ENCODE data around the gene UVSSA.

The UVSSA gene

DNA sequence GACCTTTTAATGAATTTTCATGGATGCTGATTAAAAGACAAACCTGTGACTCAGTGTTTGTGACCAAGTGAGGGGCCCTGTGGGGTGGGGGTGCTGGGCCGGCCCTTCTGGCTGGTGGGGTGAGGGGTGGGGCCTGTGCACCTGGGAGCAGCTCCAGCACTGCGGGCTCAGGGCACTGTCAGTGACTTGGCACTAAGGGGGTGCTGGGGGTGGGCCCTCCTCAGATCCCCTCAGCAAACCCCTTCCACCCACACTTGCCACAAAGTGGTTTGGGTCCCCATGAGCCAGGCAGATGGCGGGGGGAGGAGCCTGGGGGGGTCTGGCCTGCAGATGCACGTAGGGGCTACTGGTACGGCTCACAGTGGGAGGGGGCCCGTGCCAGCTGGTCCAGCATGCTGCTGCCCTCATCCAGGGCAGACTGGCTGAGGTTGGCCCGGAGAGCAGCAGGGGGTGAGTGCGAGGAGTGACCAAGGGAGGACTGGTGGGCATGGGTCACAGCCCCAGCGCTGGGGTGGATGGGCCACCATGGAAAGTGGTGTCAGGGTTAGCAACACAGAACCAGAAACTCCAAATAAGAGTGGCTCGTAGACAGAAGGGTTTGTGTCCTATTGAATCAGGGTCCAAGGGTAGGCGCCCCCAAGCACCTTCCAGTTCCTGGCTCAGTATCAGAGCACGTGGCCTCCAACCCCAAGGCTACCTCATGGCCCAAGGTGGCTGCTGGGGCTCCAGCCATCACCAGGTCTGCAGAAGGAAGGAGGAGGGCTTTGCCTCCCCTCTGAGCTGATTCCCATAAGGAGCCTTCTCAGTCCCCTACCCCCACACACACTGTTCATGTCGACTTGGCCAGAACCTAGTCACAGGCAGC lies 49.2 kb downstream of the UVSSA start:
- DNase-seq (ENCODE audit: low spot score) = no peak

- no peak for DNase-seq (ENCODE audit: low spot score)
Observed at GRCh38 chr4:1396806-1397455, 49.9 kb downstream of the UVSSA start.

GRCh38 chr4:1398681-1399507 lies 51.9 kb downstream of the UVSSA start:
- no peak for DNase-seq (ENCODE audit: low spot score)

DNA sequence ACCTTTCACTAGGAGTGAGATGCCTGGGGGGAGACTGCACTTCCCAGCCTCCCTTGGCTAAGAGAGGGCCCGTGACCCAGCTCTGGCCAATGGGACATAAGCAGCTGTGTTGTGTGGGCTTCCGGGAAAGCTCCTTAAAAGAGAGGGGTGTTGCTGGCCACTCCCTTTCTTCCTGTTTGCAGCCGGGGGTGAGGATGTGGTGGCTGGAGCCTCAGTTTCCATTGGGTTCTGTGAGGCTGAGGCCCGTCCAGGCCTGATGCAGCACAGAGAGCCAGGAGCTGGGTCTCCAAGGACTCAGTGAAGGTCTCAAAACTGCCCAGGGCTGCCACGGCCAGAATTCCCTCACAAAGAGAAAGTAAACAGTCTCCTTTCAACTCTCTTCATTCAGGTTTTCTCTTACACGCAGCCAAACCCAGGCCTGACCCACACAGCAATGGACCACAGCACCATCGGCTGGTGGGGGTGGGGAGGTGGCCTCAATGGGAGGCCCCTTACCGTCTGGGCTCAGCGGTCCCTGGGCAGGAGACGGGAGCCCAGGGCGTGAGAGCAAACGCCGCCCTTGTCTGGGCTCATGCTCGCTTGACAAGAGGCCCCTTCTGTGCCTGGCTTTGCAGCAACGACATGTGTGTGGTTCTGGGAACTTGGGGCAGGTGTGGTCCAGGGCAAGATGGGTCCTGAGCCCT lies 52.6 kb downstream of the UVSSA start:
- no peak for DNase-seq (ENCODE audit: low spot score)

DNA sequence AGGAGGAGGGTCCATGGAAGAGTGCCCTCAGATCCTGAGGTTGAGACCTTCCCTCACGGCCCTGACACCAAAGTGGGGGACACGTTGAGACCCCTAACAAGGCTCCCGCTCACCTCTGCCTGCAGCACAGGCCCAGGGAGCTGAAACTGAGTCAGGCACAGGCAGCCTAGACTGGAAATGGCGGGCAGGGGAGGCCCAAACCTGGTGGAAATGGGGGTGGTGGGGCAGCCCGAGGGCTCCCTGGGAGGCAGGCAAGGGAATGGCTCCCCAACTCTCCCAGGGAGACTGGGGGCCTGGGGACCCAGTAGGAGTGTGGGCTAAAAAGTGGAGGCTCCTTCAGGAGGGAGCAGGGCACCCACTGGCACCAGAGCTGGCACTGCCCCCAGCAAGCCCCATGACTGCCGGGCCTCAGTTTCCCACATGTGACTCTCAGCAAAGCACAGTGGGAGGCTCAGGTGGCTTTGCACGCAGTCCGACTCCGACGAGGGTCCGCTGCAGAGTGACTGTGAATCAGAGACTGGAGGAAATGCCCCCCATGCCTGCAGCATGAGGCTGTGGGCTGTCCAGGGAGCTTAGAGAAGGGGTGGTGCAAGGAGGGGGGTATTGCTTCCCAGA lies 53.3 kb downstream of the UVSSA start:
- DNase-seq (ENCODE audit: low spot score) = no peak

- DNase-seq (ENCODE audit: low spot score) = no peak
Observed at GRCh38 chr4:1400831-1401408, 53.9 kb downstream of the UVSSA start.

GRCh38 chr4:1401409-1402020 lies 54.5 kb downstream of the UVSSA start:
- DNase-seq (ENCODE audit: low spot score) = no peak

DNA sequence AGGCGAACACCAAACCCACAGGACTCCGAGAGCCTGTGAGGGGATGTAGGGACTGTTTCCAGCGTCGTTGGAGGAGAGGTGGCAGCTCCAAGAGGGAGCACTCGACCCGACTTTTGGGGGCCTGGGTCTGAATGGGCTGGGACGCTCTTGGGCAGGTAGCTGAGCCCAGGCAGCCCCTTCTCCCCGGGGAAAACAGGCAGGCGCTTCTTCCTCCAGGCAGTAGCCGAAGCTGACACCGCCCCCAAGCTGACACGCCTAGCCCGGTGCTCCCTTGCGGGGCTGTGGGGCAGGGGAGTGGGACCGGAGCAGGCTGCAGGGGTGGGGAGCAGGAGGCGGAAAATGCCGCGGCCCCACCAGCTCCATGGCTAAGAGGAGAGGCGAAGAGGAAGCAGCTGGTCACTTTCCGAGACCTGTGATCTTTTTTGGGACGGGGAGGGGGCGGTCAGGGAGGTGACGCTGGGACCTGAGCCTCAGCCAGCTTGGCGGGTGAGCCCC lies 55.1 kb downstream of the UVSSA start:
- DNase-seq (ENCODE audit: low spot score) = no peak

DNA sequence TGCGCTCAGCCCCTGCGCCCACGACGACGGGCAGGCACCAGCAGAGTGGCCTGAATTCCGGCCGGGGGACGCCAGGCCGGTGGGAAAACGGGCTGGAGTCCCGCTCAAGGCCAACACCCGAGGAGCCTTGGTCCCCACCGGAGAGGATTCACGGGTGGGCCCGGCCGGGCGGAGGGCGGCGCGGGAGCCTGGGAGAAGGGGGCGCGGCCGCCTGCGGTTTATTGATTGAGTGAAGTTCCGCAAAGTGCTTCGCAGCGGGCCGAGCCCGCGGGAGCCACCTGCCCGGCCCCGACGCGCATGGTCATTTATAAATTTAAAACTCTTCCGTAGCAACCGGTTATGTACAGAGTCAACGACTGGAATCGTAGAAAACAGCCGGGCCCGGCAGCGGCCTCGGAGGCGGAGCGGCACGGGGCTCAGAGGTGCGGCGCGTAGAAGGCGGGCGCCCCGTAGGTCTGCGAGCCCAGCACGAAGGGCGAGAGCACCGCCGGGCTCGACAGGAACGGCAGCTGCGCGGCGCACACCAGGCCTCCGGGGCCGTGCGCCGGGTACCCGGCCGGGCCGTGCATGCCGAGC lies 55.6 kb downstream of the UVSSA start:
- no peak for DNase-seq (ENCODE audit: low spot score)

DNA sequence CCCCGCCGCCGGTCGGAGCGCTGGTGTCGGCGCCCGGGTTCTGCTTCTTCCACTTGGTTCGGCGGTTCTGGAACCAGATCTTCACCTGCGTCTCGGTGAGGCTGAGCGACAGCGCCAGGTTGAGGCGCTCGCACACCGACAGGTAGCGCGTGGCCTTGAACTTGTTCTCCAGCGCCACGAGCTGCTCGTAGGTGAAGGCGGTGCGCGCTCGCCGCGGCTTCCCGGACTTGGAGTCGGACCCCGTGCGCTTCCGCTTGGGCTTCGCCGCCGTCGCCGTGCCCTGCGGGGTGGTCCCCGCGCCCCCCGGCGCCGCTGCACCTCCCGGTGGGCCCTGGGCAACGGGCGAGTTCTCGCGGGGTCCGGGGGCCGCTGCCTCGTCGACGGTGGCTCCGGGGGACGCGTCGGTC lies 56.2 kb downstream of the UVSSA start:
- DNase-seq (ENCODE audit: low spot score) = no peak

GRCh38 chr4:1403591-1404572 lies 56.9 kb downstream of the UVSSA start:
- DNase-seq (ENCODE audit: low spot score) = no peak

GRCh38 chr4:1404573-1405253 lies 57.7 kb downstream of the UVSSA start:
- DNase-seq (ENCODE audit: low spot score) = no peak

DNA sequence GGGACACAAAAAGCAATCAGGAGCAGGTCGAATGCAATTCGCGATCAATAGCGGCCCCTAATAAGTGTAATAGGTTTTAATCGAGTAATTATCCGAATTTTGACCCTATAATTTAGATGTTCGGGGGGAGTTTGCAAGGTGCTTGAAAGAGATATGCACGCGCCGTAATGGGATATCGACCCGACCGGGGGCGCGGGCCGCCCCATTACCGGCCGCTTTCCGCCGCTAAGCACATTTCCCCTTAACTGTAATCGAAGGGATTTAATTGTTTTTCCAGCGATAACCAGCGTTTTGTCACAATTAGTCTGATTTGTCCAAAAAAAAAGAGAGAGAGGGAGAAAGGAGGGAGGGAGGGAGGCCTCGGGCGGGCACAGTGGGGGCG lies 58.2 kb downstream of the UVSSA start:
- no peak for DNase-seq (ENCODE audit: low spot score)

DNA sequence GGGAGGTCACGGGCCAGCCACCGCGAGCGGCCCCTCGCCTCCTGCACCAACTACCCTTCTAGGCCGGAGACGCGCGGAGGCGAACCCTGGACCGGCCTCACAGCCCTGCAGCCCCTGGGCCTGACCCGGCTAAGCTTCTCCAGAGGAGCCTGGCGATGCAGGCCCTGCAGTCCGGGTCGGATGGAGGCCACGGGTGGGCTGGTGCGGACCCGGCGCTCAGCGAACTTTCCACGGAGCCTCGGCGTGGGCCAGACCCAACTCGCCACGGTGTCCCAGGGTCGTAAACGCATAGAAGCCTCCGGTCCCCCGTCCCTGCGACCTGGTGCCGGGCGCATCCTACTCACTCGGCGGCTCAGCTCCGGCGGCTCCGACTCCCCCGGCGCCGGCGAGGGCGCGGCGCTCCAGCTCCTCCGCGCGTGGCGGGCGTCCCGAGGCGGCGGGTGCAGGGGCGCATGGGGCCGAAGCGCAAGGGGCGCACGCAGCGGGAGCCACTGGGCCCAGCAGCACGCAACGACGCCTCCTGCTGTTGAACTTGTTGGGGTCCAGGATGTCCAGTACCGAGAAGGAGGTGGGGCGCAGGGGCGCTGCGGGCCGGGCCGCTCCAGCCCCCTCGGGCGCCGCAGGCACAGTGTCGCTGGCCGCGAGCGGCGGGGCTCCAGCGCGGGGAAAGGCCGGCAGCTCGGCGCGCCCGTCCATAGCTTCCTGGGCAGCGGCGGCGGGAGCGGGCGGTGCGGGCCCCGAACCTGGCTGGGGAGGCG lies 58.8 kb downstream of the UVSSA start:
- DNase-seq (ENCODE audit: low spot score) = no peak

DNA sequence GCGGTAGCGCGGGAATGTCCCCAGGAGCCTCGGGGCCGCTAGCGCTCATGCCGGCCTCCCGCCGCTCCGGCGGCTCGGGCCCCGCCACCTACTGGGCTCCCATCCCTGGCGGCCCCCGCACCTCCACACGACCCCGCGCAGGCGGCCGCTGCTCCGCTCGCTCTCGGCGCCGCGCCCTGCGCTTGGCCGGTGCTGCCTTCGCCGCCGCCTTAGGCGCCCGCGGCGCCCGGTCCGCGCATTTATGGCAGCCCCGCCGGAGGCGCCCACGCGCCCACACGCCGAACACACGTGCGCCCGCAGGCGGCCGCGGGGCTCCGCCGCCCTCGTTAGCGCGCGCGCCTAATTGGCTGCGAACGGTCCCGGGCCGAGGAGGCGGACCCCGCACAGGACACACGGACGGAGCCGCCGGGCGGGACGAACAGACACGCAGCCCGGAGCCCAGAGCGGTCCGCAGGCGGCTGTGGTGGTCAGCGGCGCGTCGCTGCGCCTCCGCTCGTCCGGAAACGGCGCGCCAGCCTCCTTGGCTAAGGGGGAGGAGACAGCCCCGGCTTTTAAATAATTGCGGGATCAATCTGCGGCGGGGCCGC lies 59.5 kb downstream of the UVSSA start, which contains the start of gene NKX1-1:
Gene NKX1-1 (minus strand): TSS at position 49 of the 587 bp plus-strand sequence. CDS start 0 bp downstream, at position 49.
- DNase-seq (ENCODE audit: low spot score) = no peak

DNA sequence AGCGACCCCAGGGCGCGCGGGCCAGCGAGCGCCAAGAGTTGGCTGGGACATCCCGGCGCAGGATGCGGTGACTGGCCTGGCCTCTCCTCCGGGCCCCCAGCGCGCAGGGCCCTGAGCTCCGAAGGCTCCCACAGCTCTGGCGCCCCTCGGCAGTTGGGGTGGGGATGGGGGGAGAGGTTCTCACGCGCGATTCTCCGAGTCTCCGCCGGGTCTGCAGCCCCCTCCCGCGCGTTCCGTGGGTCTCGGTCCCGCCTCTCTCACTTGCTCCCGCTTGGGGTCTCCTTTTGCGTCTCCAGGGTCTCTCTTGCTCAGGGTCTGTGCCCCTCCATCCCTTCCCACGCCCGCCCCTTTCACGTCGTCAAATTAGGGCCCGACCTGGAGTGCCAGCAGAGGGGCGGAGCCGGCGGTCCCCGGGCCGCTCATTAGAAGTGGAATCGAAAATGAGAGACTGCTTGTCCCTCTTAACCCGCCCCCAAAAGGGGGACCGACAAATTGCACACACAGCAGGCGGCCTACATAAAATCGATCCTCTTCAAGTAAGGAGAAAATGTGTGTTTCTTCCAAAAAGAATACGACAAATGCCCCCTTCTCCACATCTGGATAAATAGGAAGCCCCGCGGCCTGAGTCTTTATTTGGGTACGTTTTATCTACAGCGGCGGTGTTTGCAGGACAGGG lies 60.1 kb downstream of the UVSSA start:
- DNase-seq (ENCODE audit: low spot score) = no peak
